Measurements from ENCODE around the gene MYBPHL. TPM values are rescaled to one million over a fixed set of nuclear protein-coding genes. Genes with fewer than 3 reads are reported as not detected.

MYBPHL gene
- polyA plus RNA-seq, 1 of the 3 experiments (the other 2 are of a cell fraction) = 0.07 TPM

DNA sequence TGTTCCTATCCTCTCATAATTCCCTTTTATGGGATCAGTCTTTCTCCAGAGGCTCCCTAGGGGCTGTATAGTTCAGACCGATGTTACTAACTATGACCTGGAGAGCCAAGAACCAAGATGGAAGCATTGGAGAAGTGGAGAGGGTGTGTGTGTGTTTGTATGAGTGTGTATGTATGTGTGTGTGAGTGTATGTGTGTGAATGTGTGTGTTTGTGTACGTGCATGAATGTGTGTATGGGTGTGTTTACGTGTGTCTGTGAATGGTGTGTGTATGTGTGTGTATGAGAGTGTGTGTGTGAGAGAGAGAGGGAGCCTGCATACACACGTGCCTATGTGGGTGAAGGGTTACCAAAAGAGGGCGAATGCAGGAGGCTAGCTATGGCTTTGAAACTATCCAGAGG, 4.9 kb downstream of the MYBPHL start:
- WGBS (ENCODE audit: low lambda C conversion rate) = 79% methylated on average over 5 of the region's 5 CpGs
- no peaks in the 10 kb centered on the region for H3K79me2 ChIP-seq (ENCODE audit: insufficient read depth)
- no peak overlapping the region for H3K4me2 ChIP-seq
- TF ChIP-seq, protein P1, sequence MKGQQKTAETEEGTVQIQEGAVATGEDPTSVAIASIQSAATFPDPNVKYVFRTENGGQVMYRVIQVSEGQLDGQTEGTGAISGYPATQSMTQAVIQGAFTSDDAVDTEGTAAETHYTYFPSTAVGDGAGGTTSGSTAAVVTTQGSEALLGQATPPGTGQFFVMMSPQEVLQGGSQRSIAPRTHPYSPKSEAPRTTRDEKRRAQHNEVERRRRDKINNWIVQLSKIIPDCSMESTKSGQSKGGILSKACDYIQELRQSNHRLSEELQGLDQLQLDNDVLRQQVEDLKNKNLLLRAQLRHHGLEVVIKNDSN (IDR thresholded peaks at IDR 0.05; ENCODE audit: borderline replicate concordance, low read depth) = no peak
- no peak for TF ChIP-seq EZH2phosphoT487 (IDR thresholded peaks at IDR 0.05; ENCODE audit: borderline replicate concordance, low read depth)
- TF ChIP-seq, protein P2, sequence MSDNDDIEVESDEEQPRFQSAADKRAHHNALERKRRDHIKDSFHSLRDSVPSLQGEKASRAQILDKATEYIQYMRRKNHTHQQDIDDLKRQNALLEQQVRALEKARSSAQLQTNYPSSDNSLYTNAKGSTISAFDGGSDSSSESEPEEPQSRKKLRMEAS (IDR thresholded peaks at IDR 0.05; ENCODE audit: low read depth) = no peak
- H3K9ac ChIP-seq = no peak overlapping the region
- no peak for DNase-seq
- H3K9me3 ChIP-seq = no peaks in the 10 kb centered on the region
- peaks cover 9 to 20% of the 10 kb centered on the region in 2 experiments for H3K4me1 ChIP-seq (ENCODE audit: control insufficient read depth in 1 of 2, insufficient read depth in 2 of 2, low read depth in 1 of 2, low read length in 1 of 2)
- H2AFZ ChIP-seq (ENCODE audit: low read depth) = no peak overlapping the region
- H4K20me1 ChIP-seq (ENCODE audit: insufficient read depth) = no peaks in the 10 kb centered on the region
- no peaks in the 10 kb centered on the region for H3K36me3 ChIP-seq (replicated peaks in 1 of 2; ENCODE audit: control insufficient read depth in 1 of 2, insufficient read depth in 2 of 2, low read length in 1 of 2)
- CTCF ChIA-PET = no interaction called here
- H3K27ac ChIP-seq (ENCODE audit: low read depth in 2 of 2, low read length in 1 of 2) = no peak overlapping the region
- H3K27me3 ChIP-seq (ENCODE audit: insufficient read depth) = no peaks in the 10 kb centered on the region
- H3K9me2 ChIP-seq = no peaks in the 10 kb centered on the region
- H3K4me3 ChIP-seq (ENCODE audit: low read depth in 2 of 2, low read length in 1 of 2) = no peak overlapping the region
- peaks cover 9% of the 10 kb centered on the region for H3F3A ChIP-seq (replicated peaks; ENCODE audit: insufficient read depth)
- POLR2A ChIA-PET = no interaction called here

DNA sequence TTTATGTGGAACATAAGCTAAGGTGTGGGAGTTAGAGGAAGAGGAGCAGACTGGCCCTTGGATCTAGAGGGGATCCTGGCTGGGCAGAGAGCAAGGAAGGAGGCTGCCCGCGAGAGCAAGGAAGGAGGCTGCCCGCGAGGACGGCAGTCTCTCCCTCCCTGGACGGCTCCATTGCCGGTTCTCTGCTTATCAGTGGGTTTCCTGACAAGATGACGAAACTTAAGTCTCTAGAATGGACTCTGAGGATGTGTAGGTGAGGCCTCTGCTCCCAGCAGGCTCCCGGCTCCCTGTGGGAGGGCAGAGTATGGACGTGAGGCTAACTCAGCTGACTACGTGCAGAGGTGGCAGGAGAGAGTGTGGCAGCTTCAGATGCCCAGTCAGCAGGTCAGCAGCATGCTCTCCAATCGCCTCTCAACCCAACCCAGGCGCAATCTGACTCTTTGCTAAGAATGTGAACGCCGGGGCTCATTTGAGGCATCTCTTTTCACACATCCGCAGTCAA, 6.1 kb downstream of the MYBPHL start:
- Histone ChIP-seq H3K4me2 (no peak overlapping the region), H3K9ac (no peak overlapping the region), H3K36me3 (replicated peaks in 1 of 2; ENCODE audit: control insufficient read depth in 1 of 2, insufficient read depth in 2 of 2, low read length in 1 of 2) (no peaks in the 10 kb centered on the region), H2AFZ (ENCODE audit: low read depth) (no peak overlapping the region), H3K27me3 (ENCODE audit: insufficient read depth) (no peaks in the 10 kb centered on the region), H3K27ac (ENCODE audit: low read depth in 2 of 2, low read length in 1 of 2) (no peak overlapping the region), H3K79me2 (ENCODE audit: insufficient read depth) (no peaks in the 10 kb centered on the region), H3K4me3 (ENCODE audit: low read depth in 2 of 2, low read length in 1 of 2) (no peak overlapping the region), H3K9me3 (no peaks in the 10 kb centered on the region), H4K20me1 (ENCODE audit: insufficient read depth) (no peaks in the 10 kb centered on the region), H3F3A (replicated peaks; ENCODE audit: insufficient read depth) (peaks cover 9% of the 10 kb centered on the region), H3K4me1 (ENCODE audit: control insufficient read depth in 1 of 2, insufficient read depth in 2 of 2, low read depth in 1 of 2, low read length in 1 of 2) (peaks cover 9 to 20% of the 10 kb centered on the region in 2 experiments), H3K9me2 (no peaks in the 10 kb centered on the region)
- WGBS (ENCODE audit: low lambda C conversion rate) = 94% methylated on average over 15 of the region's 16 CpGs
- TF ChIP-seq, protein P3, sequence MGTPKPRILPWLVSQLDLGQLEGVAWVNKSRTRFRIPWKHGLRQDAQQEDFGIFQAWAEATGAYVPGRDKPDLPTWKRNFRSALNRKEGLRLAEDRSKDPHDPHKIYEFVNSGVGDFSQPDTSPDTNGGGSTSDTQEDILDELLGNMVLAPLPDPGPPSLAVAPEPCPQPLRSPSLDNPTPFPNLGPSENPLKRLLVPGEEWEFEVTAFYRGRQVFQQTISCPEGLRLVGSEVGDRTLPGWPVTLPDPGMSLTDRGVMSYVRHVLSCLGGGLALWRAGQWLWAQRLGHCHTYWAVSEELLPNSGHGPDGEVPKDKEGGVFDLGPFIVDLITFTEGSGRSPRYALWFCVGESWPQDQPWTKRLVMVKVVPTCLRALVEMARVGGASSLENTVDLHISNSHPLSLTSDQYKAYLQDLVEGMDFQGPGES (IDR thresholded peaks at IDR 0.05; ENCODE audit: low read depth, low read length) = no peak
- no peak for TF ChIP-seq MEF2A (IDR thresholded peaks at IDR 0.05; ENCODE audit: borderline replicate concordance, low read depth)
- no peak for TF ChIP-seq CHD2 (IDR thresholded peaks at IDR 0.05; ENCODE audit: low read length, partially characterized antibody)
- no peak for TF ChIP-seq TEAD4 (IDR thresholded peaks at IDR 0.05; ENCODE audit: borderline replicate concordance, insufficient read depth)
- TF ChIP-seq JUND (IDR thresholded peaks at IDR 0.05) = no peak
- TF ChIP-seq, protein P4, sequence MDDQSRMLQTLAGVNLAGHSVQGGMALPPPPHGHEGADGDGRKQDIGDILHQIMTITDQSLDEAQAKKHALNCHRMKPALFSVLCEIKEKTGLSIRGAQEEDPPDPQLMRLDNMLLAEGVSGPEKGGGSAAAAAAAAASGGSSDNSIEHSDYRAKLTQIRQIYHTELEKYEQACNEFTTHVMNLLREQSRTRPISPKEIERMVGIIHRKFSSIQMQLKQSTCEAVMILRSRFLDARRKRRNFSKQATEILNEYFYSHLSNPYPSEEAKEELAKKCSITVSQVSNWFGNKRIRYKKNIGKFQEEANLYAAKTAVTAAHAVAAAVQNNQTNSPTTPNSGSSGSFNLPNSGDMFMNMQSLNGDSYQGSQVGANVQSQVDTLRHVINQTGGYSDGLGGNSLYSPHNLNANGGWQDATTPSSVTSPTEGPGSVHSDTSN (IDR thresholded peaks at IDR 0.05) = no peak
- no peak for TF ChIP-seq ELF1 (IDR thresholded peaks at IDR 0.05)
- TF ChIP-seq GABPA (IDR thresholded peaks at IDR 0.05; ENCODE audit: low read depth) = no peak
- TF ChIP-seq TCF12 (IDR thresholded peaks at IDR 0.05) = no peak
- TF ChIP-seq FOXJ3 (CRISPR knock-in tag; IDR thresholded peaks at IDR 0.05) = no peak
- TF ChIP-seq RFX5 (IDR thresholded peaks at IDR 0.05; ENCODE audit: low read length) = no peak
- TF ChIP-seq, protein P5, sequence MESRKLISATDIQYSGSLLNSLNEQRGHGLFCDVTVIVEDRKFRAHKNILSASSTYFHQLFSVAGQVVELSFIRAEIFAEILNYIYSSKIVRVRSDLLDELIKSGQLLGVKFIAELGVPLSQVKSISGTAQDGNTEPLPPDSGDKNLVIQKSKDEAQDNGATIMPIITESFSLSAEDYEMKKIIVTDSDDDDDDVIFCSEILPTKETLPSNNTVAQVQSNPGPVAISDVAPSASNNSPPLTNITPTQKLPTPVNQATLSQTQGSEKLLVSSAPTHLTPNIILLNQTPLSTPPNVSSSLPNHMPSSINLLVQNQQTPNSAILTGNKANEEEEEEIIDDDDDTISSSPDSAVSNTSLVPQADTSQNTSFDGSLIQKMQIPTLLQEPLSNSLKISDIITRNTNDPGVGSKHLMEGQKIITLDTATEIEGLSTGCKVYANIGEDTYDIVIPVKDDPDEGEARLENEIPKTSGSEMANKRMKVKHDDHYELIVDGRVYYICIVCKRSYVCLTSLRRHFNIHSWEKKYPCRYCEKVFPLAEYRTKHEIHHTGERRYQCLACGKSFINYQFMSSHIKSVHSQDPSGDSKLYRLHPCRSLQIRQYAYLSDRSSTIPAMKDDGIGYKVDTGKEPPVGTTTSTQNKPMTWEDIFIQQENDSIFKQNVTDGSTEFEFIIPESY (IDR thresholded peaks at IDR 0.05; ENCODE audit: borderline replicate concordance, low read depth) = no peak
- TF ChIP-seq SIN3A (IDR thresholded peaks at IDR 0.05; ENCODE audit: borderline replicate concordance, low read depth, low read length) = no peak
- TF ChIP-seq EZH2phosphoT487 (IDR thresholded peaks at IDR 0.05; ENCODE audit: borderline replicate concordance, low read depth) = no peak
- no peak for TF ChIP-seq FOXM1 (IDR thresholded peaks at IDR 0.05; ENCODE audit: low read depth)
- no peak for TF ChIP-seq RAD21 (IDR thresholded peaks at IDR 0.05; ENCODE audit: low read length)
- ChIA-PET CTCF (no interaction called here), POLR2A (no interaction called here)
- DNase-seq = no peak
